Measurements from ENCODE around the gene ZNF324.

Gene ZNF324

GRCh38 chr19:58519355-58520256 lies 52.7 kb downstream of the ZNF324 start, which contains the start of gene ZBTB45:
Gene ZBTB45, minus strand, starts transcription at chr19:58519810. Its CDS starts 2,137 bp downstream, at chr19:58517673.
- no peaks in the 10 kb centered on the region for H3K36me3 ChIP-seq (ENCODE audit: insufficient read depth, low read length)
- H3K4me2 ChIP-seq (ENCODE audit: low read depth, low read length, poor library complexity, severe bottlenecking) = peak within 1 kb of the TSS; percentile 93
- no peaks in the 10 kb centered on the region for H3F3A ChIP-seq (ENCODE audit: low read depth)
- H3K9me3 ChIP-seq (ENCODE audit: insufficient read depth, low read depth, low read length) = no peaks in the 10 kb centered on the region
- peaks cover 25% of the 10 kb centered on the region for H3K4me1 ChIP-seq (ENCODE audit: insufficient read depth, low read length, poor library complexity, severe bottlenecking)
- H4K20me1 ChIP-seq (ENCODE audit: insufficient read depth, low read length, poor library complexity, severe bottlenecking) = no peaks in the 10 kb centered on the region
- peak within 1 kb of the TSS; percentile 97 for H3K9ac ChIP-seq (ENCODE audit: low read depth, low read length, poor library complexity, severe bottlenecking)
- H2AFZ ChIP-seq (ENCODE audit: low read length) = peak within 1 kb of the TSS; percentile 92
- H3K27me3 ChIP-seq (ENCODE audit: insufficient read depth, low read length, poor library complexity, severe bottlenecking) = no peaks in the 10 kb centered on the region
- H3K9me2 ChIP-seq (replicated peaks; ENCODE audit: low read depth, low read length) = no peaks in the 10 kb centered on the region
- H3K4me3 ChIP-seq (ENCODE audit: low read length, poor library complexity, severe bottlenecking) = peak within 1 kb of the TSS; percentile 87
- TF ChIP-seq, protein P1, sequence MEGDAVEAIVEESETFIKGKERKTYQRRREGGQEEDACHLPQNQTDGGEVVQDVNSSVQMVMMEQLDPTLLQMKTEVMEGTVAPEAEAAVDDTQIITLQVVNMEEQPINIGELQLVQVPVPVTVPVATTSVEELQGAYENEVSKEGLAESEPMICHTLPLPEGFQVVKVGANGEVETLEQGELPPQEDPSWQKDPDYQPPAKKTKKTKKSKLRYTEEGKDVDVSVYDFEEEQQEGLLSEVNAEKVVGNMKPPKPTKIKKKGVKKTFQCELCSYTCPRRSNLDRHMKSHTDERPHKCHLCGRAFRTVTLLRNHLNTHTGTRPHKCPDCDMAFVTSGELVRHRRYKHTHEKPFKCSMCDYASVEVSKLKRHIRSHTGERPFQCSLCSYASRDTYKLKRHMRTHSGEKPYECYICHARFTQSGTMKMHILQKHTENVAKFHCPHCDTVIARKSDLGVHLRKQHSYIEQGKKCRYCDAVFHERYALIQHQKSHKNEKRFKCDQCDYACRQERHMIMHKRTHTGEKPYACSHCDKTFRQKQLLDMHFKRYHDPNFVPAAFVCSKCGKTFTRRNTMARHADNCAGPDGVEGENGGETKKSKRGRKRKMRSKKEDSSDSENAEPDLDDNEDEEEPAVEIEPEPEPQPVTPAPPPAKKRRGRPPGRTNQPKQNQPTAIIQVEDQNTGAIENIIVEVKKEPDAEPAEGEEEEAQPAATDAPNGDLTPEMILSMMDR (conservative IDR thresholded peaks at IDR 0.05; ENCODE audit: low read length) = peak; percentile 74
- no peak for TF ChIP-seq EZH2phosphoT487 (IDR thresholded peaks at IDR 0.05; ENCODE audit: borderline replicate concordance)
- H3K79me2 ChIP-seq (ENCODE audit: insufficient read depth, low read length) = peaks cover 41% of the 10 kb centered on the region

- Histone ChIP-seq H3K79me2 (ENCODE audit: insufficient read depth, low read length) (peaks cover 35% of the 10 kb centered on the region), H3F3A (ENCODE audit: low read depth) (no peaks in the 10 kb centered on the region), H3K4me3 (ENCODE audit: low read length, poor library complexity, severe bottlenecking) (peak overlapping the region; percentile 87), H3K4me1 (ENCODE audit: insufficient read depth, low read length, poor library complexity, severe bottlenecking) (peaks cover 23% of the 10 kb centered on the region), H3K4me2 (ENCODE audit: low read depth, low read length, poor library complexity, severe bottlenecking) (peak overlapping the region; percentile 93), H2AFZ (ENCODE audit: low read length) (peak overlapping the region; percentile 80), H4K20me1 (ENCODE audit: insufficient read depth, low read length, poor library complexity, severe bottlenecking) (no peaks in the 10 kb centered on the region), H3K9ac (ENCODE audit: low read depth, low read length, poor library complexity, severe bottlenecking) (peak overlapping the region; percentile 97), H3K27me3 (ENCODE audit: insufficient read depth, low read length, poor library complexity, severe bottlenecking) (no peaks in the 10 kb centered on the region), H3K9me3 (ENCODE audit: insufficient read depth, low read depth, low read length) (no peaks in the 10 kb centered on the region), H3K9me2 (replicated peaks; ENCODE audit: low read depth, low read length) (no peaks in the 10 kb centered on the region), H3K36me3 (ENCODE audit: insufficient read depth, low read length) (no peaks in the 10 kb centered on the region)
- no peak for TF ChIP-seq EZH2phosphoT487 (IDR thresholded peaks at IDR 0.05; ENCODE audit: borderline replicate concordance)
- TF ChIP-seq, protein P1 (conservative IDR thresholded peaks at IDR 0.05; ENCODE audit: low read length) = no peak
These were observed 53.3 kb downstream of the ZNF324 start for GRCh38 chr19:58520257-58520599.

DNA sequence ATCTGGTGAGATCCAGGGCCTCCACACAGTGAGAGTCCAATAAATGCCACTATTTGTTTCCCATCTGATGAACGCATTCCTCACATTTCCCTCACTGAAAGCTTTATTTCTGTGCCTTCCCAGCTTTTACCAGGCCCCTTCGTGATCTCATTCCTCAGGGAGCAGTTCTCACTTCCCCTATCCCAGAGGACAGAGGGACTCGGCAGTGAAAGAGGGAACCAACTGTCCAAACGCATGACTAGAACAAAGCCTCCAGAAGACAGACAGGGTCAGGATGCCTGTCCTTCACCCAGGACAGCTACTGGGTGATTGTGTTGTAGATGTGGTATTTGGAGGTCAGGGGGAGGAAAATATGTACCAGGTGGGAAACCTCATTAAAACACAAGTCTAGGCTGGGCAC lies 54.8 kb downstream of the ZNF324 start:
- Histone ChIP-seq H3K9ac (ENCODE audit: low read depth, low read length, poor library complexity, severe bottlenecking) (no peak overlapping the region), H3K9me3 (ENCODE audit: insufficient read depth, low read depth, low read length) (no peaks in the 10 kb centered on the region), H3F3A (ENCODE audit: low read depth) (no peaks in the 10 kb centered on the region), H4K20me1 (ENCODE audit: insufficient read depth, low read length, poor library complexity, severe bottlenecking) (no peaks in the 10 kb centered on the region), H3K27me3 (ENCODE audit: insufficient read depth, low read length, poor library complexity, severe bottlenecking) (no peaks in the 10 kb centered on the region), H2AFZ (ENCODE audit: low read length) (no peak overlapping the region), H3K4me1 (ENCODE audit: insufficient read depth, low read length, poor library complexity, severe bottlenecking) (peaks cover 12% of the 10 kb centered on the region), H3K36me3 (ENCODE audit: insufficient read depth, low read length) (no peaks in the 10 kb centered on the region), H3K9me2 (replicated peaks; ENCODE audit: low read depth, low read length) (no peaks in the 10 kb centered on the region), H3K4me2 (ENCODE audit: low read depth, low read length, poor library complexity, severe bottlenecking) (no peak overlapping the region), H3K79me2 (ENCODE audit: insufficient read depth, low read length) (peaks cover 21% of the 10 kb centered on the region), H3K4me3 (ENCODE audit: low read length, poor library complexity, severe bottlenecking) (no peak overlapping the region)
- TF ChIP-seq, protein P1 (conservative IDR thresholded peaks at IDR 0.05; ENCODE audit: low read length) = no peak
- no peak for TF ChIP-seq EZH2phosphoT487 (IDR thresholded peaks at IDR 0.05; ENCODE audit: borderline replicate concordance)
